Measurements from ENCODE around the gene BECN2.
"Not testable (repeated sequence)": the region's sequence is repeated elsewhere in the genome, so short reads cannot be mapped to it uniquely, and the experiment has no call there.

The BECN2 gene

GRCh38 chr1:241979926-241980325 lies 22.4 kb downstream of the BECN2 start:
- no peak for DNase-seq

- DNase-seq: peak; percentile 49 to 61
Measured at GRCh38 chr1:241985787-241986186, 28.2 kb downstream of the BECN2 start.

GRCh38 chr1:241988389-241988930 lies 30.9 kb downstream of the BECN2 start:
- not testable (repeated sequence) for DNase-seq

GRCh38 chr1:241990040-241990439 lies 32.5 kb downstream of the BECN2 start:
- no peak for DNase-seq

- no peak for DNase-seq
Measured at GRCh38 chr1:241992734-241993133, 35.2 kb downstream of the BECN2 start.

- no peak for DNase-seq
Measured at GRCh38 chr1:241994171-241994570, 36.6 kb downstream of the BECN2 start.

GRCh38 chr1:241997401-241997998 lies 39.9 kb downstream of the BECN2 start:
- no peak for DNase-seq

GRCh38 chr1:241998412-241998921 lies 40.9 kb downstream of the BECN2 start:
- peak; percentile 78 to 82 for DNase-seq

GRCh38 chr1:241999026-241999425 lies 41.5 kb downstream of the BECN2 start, which contains the start of gene MAP1LC3C:
Gene MAP1LC3C, minus strand, starts transcription at chr1:241999098. Its CDS starts 90 bp downstream, at chr1:241999008.
- DNase-seq: no peak

GRCh38 chr1:242000434-242000833 lies 42.9 kb downstream of the BECN2 start:
- no peak for DNase-seq

- DNase-seq: no peak
Measured at GRCh38 chr1:242002072-242002471, 44.5 kb downstream of the BECN2 start.

GRCh38 chr1:242002510-242002909 lies 44.9 kb downstream of the BECN2 start:
- DNase-seq: no peak

- no peak for DNase-seq
Measured at GRCh38 chr1:242004751-242005495, 47.4 kb downstream of the BECN2 start.

GRCh38 chr1:242005866-242006535 lies 48.4 kb downstream of the BECN2 start:
- DNase-seq: no peak

- DNase-seq: no peak
Measured at GRCh38 chr1:242006976-242007375, 49.4 kb downstream of the BECN2 start.

Measured in inflammatory macrophage (primary cell).